HUES6 (cell line): Measurements from ENCODE around the gene DENND5B.
"Not testable (repeated sequence)": the region's sequence is repeated elsewhere in the genome, so short reads cannot be mapped to it uniquely, and the experiment has no call there.

ENCODE experiments used
- H3K27ac ChIP-seq: 2 replicates; pipeline ENCODE4 v1.7.0; 2013; ENCODE audit warnings: low read depth, mild to moderate bottlenecking, low read length, inconsistent platforms
- H3K27me3 ChIP-seq: 2 replicates; pipeline ENCODE4 v1.6.1; 2013; ENCODE audit warnings: low read length; ENCODE audit not compliant: control insufficient read depth, insufficient read depth
- H3K36me3 ChIP-seq: 2 replicates; pipeline ENCODE4 v1.6.1; 2013; ENCODE audit warnings: low read length; ENCODE audit not compliant: control insufficient read depth, insufficient read depth
- H3K4me1 ChIP-seq: 2 replicates; pipeline ENCODE4 v1.6.1; 2013; ENCODE audit warnings: low read length; ENCODE audit not compliant: control insufficient read depth, insufficient read depth
- H3K4me3 ChIP-seq: 2 replicates; pipeline ENCODE4 v1.5.1; 2013; ENCODE audit warnings: low read depth, low read length
- H3K9ac ChIP-seq: one replicate; pipeline ENCODE4 v1.6.1; 2013; ENCODE audit warnings: mild to moderate bottlenecking, low read length
- H3K9me3 ChIP-seq: 2 replicates; pipeline ENCODE4 v1.6.1; 2013; ENCODE audit warnings: low read depth, low read length; ENCODE audit not compliant: control insufficient read depth, insufficient read depth

DENND5B gene

GRCh38 chr12:31574367-31574766, 16.6 kb downstream of the DENND5B start:
- not testable (repeated sequence) for H3K27ac ChIP-seq, H3K9me3 ChIP-seq, H3K9ac ChIP-seq, H3K27me3 ChIP-seq, H3K4me3 ChIP-seq, H3K36me3 ChIP-seq
- H3K4me1 ChIP-seq = peaks cover 21% of the 10 kb centered on the region

GRCh38 chr12:31572900-31573600, 17.9 kb downstream of the DENND5B start:
- no peak overlapping the region for H3K27ac ChIP-seq
- no peaks in the 10 kb centered on the region for H3K27me3 ChIP-seq
- no peak overlapping the region for H3K9ac ChIP-seq
- peaks cover 27% of the 10 kb centered on the region for H3K4me1 ChIP-seq
- no peak overlapping the region for H3K4me3 ChIP-seq
- H3K36me3 ChIP-seq = no peaks in the 10 kb centered on the region
- no peaks in the 10 kb centered on the region for H3K9me3 ChIP-seq

- Histone ChIP-seq H3K9me3 (no peaks in the 10 kb centered on the region), H3K4me3 (no peak overlapping the region), H3K9ac (no peak overlapping the region), H3K36me3 (no peaks in the 10 kb centered on the region), H3K4me1 (peaks cover 27% of the 10 kb centered on the region), H3K27me3 (no peaks in the 10 kb centered on the region), H3K27ac (no peak overlapping the region)
Measured at GRCh38 chr12:31570880-31571279, 20.1 kb downstream of the DENND5B start.

- not testable (repeated sequence) for H3K9me3 ChIP-seq, H3K27ac ChIP-seq, H3K36me3 ChIP-seq, H3K9ac ChIP-seq, H3K4me3 ChIP-seq, H3K27me3 ChIP-seq
- peaks cover 19% of the 10 kb centered on the region for H3K4me1 ChIP-seq
Measured at GRCh38 chr12:31569517-31569916, 21.4 kb downstream of the DENND5B start.

GRCh38 chr12:31568498-31568897, 22.4 kb downstream of the DENND5B start:
- H3K4me3 ChIP-seq = no peak overlapping the region
- H3K9me3 ChIP-seq = no peaks in the 10 kb centered on the region
- H3K27ac ChIP-seq = no peak overlapping the region
- no peaks in the 10 kb centered on the region for H3K27me3 ChIP-seq
- peaks cover 16% of the 10 kb centered on the region for H3K4me1 ChIP-seq
- no peak overlapping the region for H3K9ac ChIP-seq
- H3K36me3 ChIP-seq = no peaks in the 10 kb centered on the region

GRCh38 chr12:31567029-31567428, 23.9 kb downstream of the DENND5B start:
- H3K4me1 ChIP-seq = peaks cover 12% of the 10 kb centered on the region
- no peaks in the 10 kb centered on the region for H3K36me3 ChIP-seq
- no peak overlapping the region for H3K9ac ChIP-seq
- H3K27me3 ChIP-seq = no peaks in the 10 kb centered on the region
- H3K27ac ChIP-seq = no peak overlapping the region
- H3K9me3 ChIP-seq = no peaks in the 10 kb centered on the region
- H3K4me3 ChIP-seq = no peak overlapping the region

GRCh38 chr12:31566547-31566946, 24.4 kb downstream of the DENND5B start:
- H3K9me3 ChIP-seq = no peaks in the 10 kb centered on the region
- no peak overlapping the region for H3K27ac ChIP-seq
- no peak overlapping the region for H3K4me3 ChIP-seq
- H3K4me1 ChIP-seq = peaks cover 12% of the 10 kb centered on the region
- H3K27me3 ChIP-seq = no peaks in the 10 kb centered on the region
- H3K9ac ChIP-seq = no peak overlapping the region
- no peaks in the 10 kb centered on the region for H3K36me3 ChIP-seq

- no peak overlapping the region for H3K27ac ChIP-seq
- no peak overlapping the region for H3K9ac ChIP-seq
- H3K4me3 ChIP-seq = no peak overlapping the region
- H3K4me1 ChIP-seq = peaks cover 13% of the 10 kb centered on the region
- H3K9me3 ChIP-seq = peaks cover 6% of the 10 kb centered on the region; the same call in 1 of the 2 replicates
- no peaks in the 10 kb centered on the region for H3K27me3 ChIP-seq
- H3K36me3 ChIP-seq = no peaks in the 10 kb centered on the region
Measured at GRCh38 chr12:31562594-31563328, 28.2 kb downstream of the DENND5B start.

- Histone ChIP-seq H3K36me3 (no peaks in the 10 kb centered on the region), H3K9me3 (peaks cover 25% of the 10 kb centered on the region), H3K9ac (no peak overlapping the region), H3K27me3 (no peaks in the 10 kb centered on the region), H3K27ac (no peak overlapping the region), H3K4me3 (no peak overlapping the region), H3K4me1 (peaks cover 13% of the 10 kb centered on the region)
Measured at GRCh38 chr12:31560516-31560915, 30.4 kb downstream of the DENND5B start.

- Histone ChIP-seq H3K9me3 (peaks cover 25% of the 10 kb centered on the region), H3K27me3 (no peaks in the 10 kb centered on the region), H3K4me1 (peaks cover 13% of the 10 kb centered on the region), H3K36me3 (no peaks in the 10 kb centered on the region), H3K4me3 (no peak overlapping the region), H3K9ac (no peak overlapping the region), H3K27ac (no peak overlapping the region)
Measured at GRCh38 chr12:31558521-31558920, 32.4 kb downstream of the DENND5B start.

GRCh38 chr12:31557707-31558106, 33.2 kb downstream of the DENND5B start:
- Histone ChIP-seq H3K27ac (no peak overlapping the region), H3K4me1 (peaks cover 13% of the 10 kb centered on the region)

More at GRCh38 chr12:31557707-31558106, 33.2 kb downstream of the DENND5B start:
- H3K36me3 ChIP-seq = no peaks in the 10 kb centered on the region
- no peak overlapping the region for H3K9ac ChIP-seq
- no peak overlapping the region for H3K4me3 ChIP-seq
- peaks cover 25% of the 10 kb centered on the region for H3K9me3 ChIP-seq
- H3K27me3 ChIP-seq = no peaks in the 10 kb centered on the region
